Thymus (tissue), 11 donors: Measurements from ENCODE around the gene ALG12. TPM values are rescaled to one million over a fixed set of nuclear protein-coding genes. Genes with fewer than 3 reads are reported as not detected.

Experiments
- DNase-seq, 9 donors: peaks; one replicate each; pipeline ENCODE4 v3.0.0-alpha.2; 2013; ENCODE audit warnings: low spot score in 9 of 9, low read depth in 6 of 9, missing footprints in 1 of 9
- H3K27ac ChIP-seq, 2 donors: one replicate each; pipeline ENCODE4 v1.5.1; 2013; ENCODE audit warnings: control low read depth in 1 of 2, low read depth in 1 of 2, low read length in 1 of 2, mild to moderate bottlenecking in 1 of 2, moderate library complexity in 1 of 2
- H3K27me3 ChIP-seq, 2 donors: one replicate each; pipeline ENCODE4 v1.5.1; 2013; ENCODE audit warnings: low read length in 1 of 2; ENCODE audit not compliant: control insufficient read depth in 2 of 2, insufficient read depth in 1 of 2
- H3K36me3 ChIP-seq, 2 donors: one replicate each; pipeline ENCODE4 v1.5.1; 2013; ENCODE audit warnings: low read length in 1 of 2, mild to moderate bottlenecking in 1 of 2, moderate library complexity in 1 of 2; ENCODE audit not compliant: control insufficient read depth in 2 of 2, insufficient read depth in 2 of 2
- H3K4me1 ChIP-seq, 2 donors: one replicate each; pipeline ENCODE4 v1.5.1; 2013; ENCODE audit warnings: low read length in 2 of 2; ENCODE audit not compliant: control insufficient read depth in 2 of 2, insufficient read depth in 2 of 2
- H3K4me3 ChIP-seq, 2 donors: one replicate each; pipeline ENCODE4 v1.5.1; 2013; ENCODE audit warnings: low read length in 2 of 2, control low read depth in 1 of 2, mild to moderate bottlenecking in 1 of 2
- H3K9me3 ChIP-seq, 2 donors: one replicate each; pipeline ENCODE4 v1.5.1; 2013; ENCODE audit warnings: low read length in 1 of 2, mild to moderate bottlenecking in 1 of 2; ENCODE audit not compliant: control insufficient read depth in 2 of 2, insufficient read depth in 1 of 2
- WGBS: extraction: QIAGEN DNeasy Blood & Tissue Kit; methylation state at CpG from one replicate; pipeline ENCODE4 v1.1.7; 2013; 5-methylcytosine and 5-hydroxymethylcytosine counted together
- polyA plus RNA-seq: library from polyadenylated mRNA; stranded (reverse); fragments of 200-250 nt; gene quantifications from one replicate; pipeline ENCODE4 v1.2.3, GENCODE V29; 2013
- total RNA-seq: library from RNA; stranded (reverse); fragments of 120-200 nt; gene quantifications from one replicate; pipeline ENCODE4 v1.2.4, GENCODE V29; 2013
- donor health status: healthy.

ALG12 gene
- total and polyA plus RNA-seq, 2 donors, result 7.6 to 9.1 TPM

GRCh38 chr22:49863931-49864330, 54.3 kb downstream of the ALG12 start:
- Histone ChIP-seq H3K27ac (peak overlapping the region; percentile 58 to 81), H3K4me1 (peaks cover 29 to 45% of the 10 kb centered on the region in 2 donors), H3K27me3 (no peaks in the 10 kb centered on the region), H3K4me3 (no peak overlapping the region), H3K36me3 (peaks cover 0 to 10% of the 10 kb centered on the region in 2 donors), H3K9me3 (peaks cover 2 to 24% of the 10 kb centered on the region in 2 donors)
- 16% methylated on average over 7 of the region's 7 CpGs for WGBS
- peak in 4 of 9 donors; percentile 54 to 78 (median 60) for DNase-seq

GRCh38 chr22:49862496-49862776, 55.8 kb downstream of the ALG12 start:
- WGBS, result 95% methylated on average over 5 of the region's 5 CpGs
- Histone ChIP-seq H3K36me3 (peaks cover 0 to 12% of the 10 kb centered on the region in 2 donors), H3K4me1 (peaks cover 20 to 46% of the 10 kb centered on the region in 2 donors), H3K27ac (no peak overlapping the region), H3K27me3 (no peaks in the 10 kb centered on the region), H3K4me3 (no peak overlapping the region), H3K9me3 (peaks cover 2 to 15% of the 10 kb centered on the region in 2 donors)
- DNase-seq, result no peak

- H3K36me3 ChIP-seq, result peaks cover 0 to 9% of the 10 kb centered on the region in 2 donors
- no peak overlapping the region for H3K27ac ChIP-seq
- peaks cover 2 to 11% of the 10 kb centered on the region in 2 donors for H3K9me3 ChIP-seq
- H3K4me3 ChIP-seq, result no peak overlapping the region
- 92% methylated on average over 29 of the region's 29 CpGs for WGBS
- H3K27me3 ChIP-seq, result no peaks in the 10 kb centered on the region
- H3K4me1 ChIP-seq, result peaks cover 20 to 47% of the 10 kb centered on the region in 2 donors
- no peak for DNase-seq
These were observed 56.4 kb downstream of the ALG12 start for GRCh38 chr22:49861642-49862495.

- Histone ChIP-seq H3K27me3 (no peaks in the 10 kb centered on the region), H3K27ac (no peak overlapping the region), H3K4me3 (no peak overlapping the region), H3K9me3 (no peaks in the 10 kb centered on the region), H3K4me1 (peaks cover 30 to 63% of the 10 kb centered on the region in 2 donors), H3K36me3 (peaks cover 0 to 5% of the 10 kb centered on the region in 2 donors)
- DNase-seq, result no peak
- WGBS, result 89% methylated on average over 14 of the region's 14 CpGs
These were observed 59.4 kb downstream of the ALG12 start for GRCh38 chr22:49858827-49859226.

GRCh38 chr22:49856766-49857618, 61.2 kb downstream of the ALG12 start:
- H3K36me3 ChIP-seq, result peaks cover 0 to 5% of the 10 kb centered on the region in 2 donors
- no peak overlapping the region for H3K27ac ChIP-seq
- 91% methylated on average over 31 of the region's 31 CpGs for WGBS
- peaks cover 0 to 2% of the 10 kb centered on the region in 2 donors for H3K27me3 ChIP-seq
- H3K4me1 ChIP-seq, result peaks cover 21 to 56% of the 10 kb centered on the region in 2 donors
- DNase-seq, result no peak
- H3K4me3 ChIP-seq, result no peak overlapping the region
- H3K9me3 ChIP-seq, result no peaks in the 10 kb centered on the region

- peaks cover 0 to 7% of the 10 kb centered on the region in 2 donors for H3K27me3 ChIP-seq
- no peak for DNase-seq
These were observed 61.9 kb downstream of the ALG12 start for GRCh38 chr22:49856343-49856742.

GRCh38 chr22:49855251-49855911, 62.9 kb downstream of the ALG12 start:
- peak in 1 of 9 donors; percentile 64 for DNase-seq
- peaks cover 0 to 5% of the 10 kb centered on the region in 2 donors for H3K36me3 ChIP-seq
- peak overlapping the region; percentile 73 to 89 for H3K4me3 ChIP-seq
- WGBS, result 50% methylated on average over 9 of the region's 9 CpGs
- peak overlapping the region in 1 of 2 donors; percentile 45 for H3K27ac ChIP-seq
- H3K27me3 ChIP-seq, result peaks cover 3 to 16% of the 10 kb centered on the region in 2 donors
- peaks cover 17 to 64% of the 10 kb centered on the region in 2 donors for H3K4me1 ChIP-seq
- H3K9me3 ChIP-seq, result no peaks in the 10 kb centered on the region

More at GRCh38 chr22:49856343-49856742, 61.9 kb downstream of the ALG12 start:
- WGBS, result 92% methylated on average over 19 of the region's 23 CpGs
- no peak overlapping the region for H3K4me3 ChIP-seq
- H3K9me3 ChIP-seq, result no peaks in the 10 kb centered on the region
- H3K27ac ChIP-seq, result no peak overlapping the region
- peaks cover 0 to 5% of the 10 kb centered on the region in 2 donors for H3K36me3 ChIP-seq
- peaks cover 17 to 58% of the 10 kb centered on the region in 2 donors for H3K4me1 ChIP-seq

- DNase-seq, result peak in 1 of 9 donors; percentile 60
- Histone ChIP-seq H3K36me3 (peaks cover 0 to 5% of the 10 kb centered on the region in 2 donors), H3K9me3 (no peaks in the 10 kb centered on the region), H3K4me3 (peak overlapping the region; percentile 73 to 89), H3K27ac (peak overlapping the region; percentile 64 to 87), H3K4me1 (peaks cover 17 to 75% of the 10 kb centered on the region in 2 donors), H3K27me3 (peaks cover 15 to 28% of the 10 kb centered on the region in 2 donors)
- WGBS, result under 1% methylated on average over 101 of the region's 101 CpGs
These were observed 64.0 kb downstream of the ALG12 start for GRCh38 chr22:49853981-49854831.
